GM12878 (cell line): ENCODE results near the gene ACTA2. TPM values are rescaled to one million over a fixed set of nuclear protein-coding genes. Genes with fewer than 3 reads are reported as not detected.

Experiments used
- ATAC-seq: fragments of 200-7000 bp; cut with Tn5 transposase; 3 replicates; pipeline ENCODE4 v1.9.1; 2020; ENCODE audit warnings: mild to moderate bottlenecking, moderate library complexity
- BruUV-seq: library from RNA; stranded (reverse); fragments of 400-500 nt; replicated peaks from 2 replicates; lab custom pipeline; 2021; lab: Mats Ljungman, UMichigan
- CTCF ChIA-PET: fragments of 300-600 bp; sonication (Branson Sonifier 250); formaldehyde crosslinking; extraction: SDS; loops from one replicate; lab custom pipeline; 2021; ENCODE audit warnings: inconsistent platforms; lab: Yijun Ruan, JAX
- POLR2A ChIA-PET: fragments of 350-600 bp; formaldehyde crosslinking; extraction: SDS; loops from one replicate; lab custom pipeline; 2021; ENCODE audit warnings: inconsistent platforms; lab: Charles Lee
- RAD21 ChIA-PET: fragments of 300-600 bp; sonication (Branson Sonifier 250); formaldehyde crosslinking; loops from one replicate; lab custom pipeline; 2023; ENCODE audit warnings: antibody characterized with exemption; ENCODE audit not compliant: unreplicated experiment; lab: Charles Lee
- SMC1A ChIA-PET: fragments of 300-600 bp; sonication (Branson Sonifier 250); formaldehyde crosslinking; loops from one replicate; lab custom pipeline; 2023; ENCODE audit not compliant: unreplicated experiment, uncharacterized antibody; lab: Charles Lee
- DNase-seq: peaks from one replicate; pipeline ENCODE4 v3.0.0-alpha.2; 2011; ENCODE audit warnings: low read depth, low spot score
- FAIRE-seq: peaks from 3 replicates; lab custom pipeline; 2011; peaks lifted over from hg19 to GRCh38; lab: Jason Lieb, UNC
- H2AFZ ChIP-seq: 2 replicates; pipeline ENCODE4 v1.6.0; 2011; ENCODE audit warnings: low read depth, low read length, control low read depth; ENCODE audit not compliant: control insufficient read depth
- H3K27ac ChIP-seq: 2 replicates; pipeline ENCODE4 v1.5.1; 2011; ENCODE audit warnings: control low read depth; ENCODE audit not compliant: control insufficient read depth, insufficient read depth
- H3K27me3 ChIP-seq, 2 experiments: replicated peaks in 1 of 2; 2 replicates each; pipeline versions ENCODE4 v1.6.0 to v1.6.1; 2011; ENCODE audit warnings: low read length in 1 of 2; ENCODE audit not compliant: control insufficient read depth in 2 of 2, insufficient read depth in 2 of 2
- H3K36me3 ChIP-seq, 2 experiments: 2 replicates each; pipeline ENCODE4 v1.5.1; 2011; ENCODE audit warnings: low read length in 1 of 2; ENCODE audit not compliant: control insufficient read depth in 2 of 2, insufficient read depth in 2 of 2
- H3K4me1 ChIP-seq: 2 replicates; pipeline ENCODE4 v1.6.1; 2011; ENCODE audit warnings: mild to moderate bottlenecking, low read length, moderate library complexity, mixed read lengths; ENCODE audit not compliant: control insufficient read depth, insufficient read depth
- H3K4me2 ChIP-seq: 2 replicates; pipeline ENCODE4 v1.6.0; 2011; ENCODE audit warnings: control low read depth; ENCODE audit not compliant: control insufficient read depth, insufficient read depth
- H3K4me3 ChIP-seq: fragments of 200-600 bp; sonication (generic); 2 replicates; pipeline ENCODE4 v1.5.1; 2016
- H3K79me2 ChIP-seq: 2 replicates; pipeline ENCODE4 v1.6.0; 2011; ENCODE audit warnings: low read length; ENCODE audit not compliant: control insufficient read depth, insufficient read depth
- H3K9ac ChIP-seq: 2 replicates; pipeline ENCODE4 v1.8.0; 2011; ENCODE audit warnings: low read length, control low read depth, mixed read lengths; ENCODE audit not compliant: control insufficient read depth, insufficient read depth
- H3K9me3 ChIP-seq: replicated peaks from 3 replicates; pipeline ENCODE4 v1.5.1; 2011; ENCODE audit warnings: mild to moderate bottlenecking, low read length; ENCODE audit not compliant: control insufficient read depth, insufficient read depth
- H4K20me1 ChIP-seq: 2 replicates; pipeline ENCODE4 v1.6.0; 2011; ENCODE audit not compliant: control insufficient read depth, insufficient read depth
- CHD2 ChIP-seq: IDR thresholded peaks from 2 replicates; pipeline ENCODE4 v1.6.1; 2011; ENCODE audit warnings: low read depth, low read length, improper control_type of control experiment, borderline replicate concordance
- MTA2 ChIP-seq: fragments of 450-650 bp; IDR thresholded peaks from 2 replicates; pipeline ENCODE4 v1.6.1; 2016; ENCODE audit warnings: low read depth, mild to moderate bottlenecking, moderate library complexity
- NR2C1 ChIP-seq: fragments of 450-650 bp; IDR thresholded peaks from 2 replicates; pipeline ENCODE4 v1.6.1; 2017; ENCODE audit warnings: antibody characterized with exemption, mild to moderate bottlenecking, moderate library complexity
- SIX5 ChIP-seq: IDR thresholded peaks from 2 replicates; pipeline ENCODE4 v1.6.1; 2011; ENCODE audit warnings: mild to moderate bottlenecking, low read depth, low read length, moderate library complexity; ENCODE audit not compliant: severe bottlenecking
- ZBTB11 ChIP-seq: fragments of 450-650 bp; formaldehyde crosslinking; IDR thresholded peaks from 2 replicates; pipeline ENCODE4 v1.5.0; 2022; ENCODE audit warnings: mild to moderate bottlenecking, missing genetic modification characterization
- ZSCAN29 ChIP-seq: fragments of 450-650 bp; IDR thresholded peaks from 2 replicates; pipeline ENCODE4 v1.6.1; 2017; ENCODE audit warnings: mild to moderate bottlenecking, moderate library complexity
- WGBS: methylation state at CpG from one replicate; pipeline ENCODE4 v1.1.6; 2016; ENCODE audit warnings: low lambda C conversion rate; ENCODE audit not compliant: insufficient replicate concordance, insufficient coverage; ENCODE audit errors: missing lambda C conversion rate; 5-methylcytosine and 5-hydroxymethylcytosine counted together
- in situ Hi-C: fragments of 300-500 bp; cut with MboI; formaldehyde crosslinking; loops from 9 replicates; pipeline ENCODE4 v1.14.3; 2018; ENCODE audit warnings: mixed read lengths
- intact Hi-C: fragments of 100-400 bp; cut with micrococcal nuclease; formaldehyde crosslinking; loops from one replicate; pipeline ENCODE4 v1.14.2; 2022; ENCODE audit not compliant: unreplicated experiment
- polyA plus RNA-seq, 11 experiments: library from polyadenylated mRNA; depleted of rRNA in 4 of 11; unstranded in 6 of 11; stranded (reverse) in 5 of 11; fragments of >200 nt; fragmentation: Nextera tagmentation in 4 of 11; fragmentation: Illumina TruSeq in 1 of 11; extraction: Ambion mirVana in 4 of 11; extraction: Trizol in 1 of 11; gene quantifications; 1 replicate in 1 of 11; 2 replicates in 10 of 11; pipeline versions ENCODE4 v1.2.1 to v1.2.3, GENCODE V29; 2011 to 2016; ENCODE audit warnings: inconsistent platforms in 2 of 11, missing spikeins in 2 of 11, low read depth in 1 of 11
- total RNA-seq, 4 experiments: library from RNA; depleted of rRNA in 3 of 4; stranded (reverse); fragments of >200 nt in 3 of 4; fragmentation: Illumina TruSeq in 1 of 4; extraction: Trizol in 1 of 4; gene quantifications; 2 replicates each; pipeline versions ENCODE4 v1.2.1 to v1.2.3, GENCODE V29; 2013 to 2021
- TF ChIP-seq, protein P1 (sequence below): fragments of 150-350 bp; IDR thresholded peaks from 2 replicates; pipeline ENCODE4 v1.6.1; 2014; ENCODE audit warnings: mild to moderate bottlenecking, low read depth, low read length
- TF ChIP-seq, protein P2 (sequence below): IDR thresholded peaks from 2 replicates; pipeline ENCODE4 v1.6.1; 2012; ENCODE audit warnings: low read depth, low read length, improper control_type of control experiment
- TF ChIP-seq, protein P3 (sequence below): IDR thresholded peaks from 2 replicates; pipeline ENCODE4 v1.6.1; 2012; ENCODE audit warnings: low read length, inconsistent platforms

Gene ACTA2
- total and polyA plus RNA-seq, 10 of the 15 experiments (the other 5 are each of a cell fraction or from before 2014, with no cell fraction given) = 7.4 to 78.2 (median 32.4) TPM

- ChIA-PET RAD21 (interaction anchor here (1.3 to 1.6 kb wide), 2 partner anchors 82 to 85 kb away, joined by 3 read pairs; no protein-coding TSS in a partner anchor), POLR2A (interaction anchor here (0.6 kb wide), 1 partner anchor 115 kb away, joined by 5 read pairs; no protein-coding TSS in a partner anchor), CTCF (interaction anchor here (1.8 to 4.4 kb wide), 2 partner anchors 12 to 14 kb away, joined by 4 to 29 read pairs; no protein-coding TSS in a partner anchor), SMC1A (interaction anchor here (1.3 to 4.6 kb wide), 2 partner anchors 11 to 16 kb away, joined by 3 to 42 read pairs; no protein-coding TSS in a partner anchor)
- Histone ChIP-seq H2AFZ (no peak overlapping the region), H3K9me3 (no peaks in the 10 kb centered on the region), H3K27ac (no peak overlapping the region), H3K27me3 (no peaks in the 10 kb centered on the region), H3K79me2 (no peaks in the 10 kb centered on the region), H4K20me1 (no peaks in the 10 kb centered on the region), H3K4me2 (no peak overlapping the region), H3K4me1 (no peaks in the 10 kb centered on the region), H3K4me3 (no peak overlapping the region), H3K36me3 (peaks cover 1 to 16% of the 10 kb centered on the region in 2 experiments; a peak in 3 of 4 replicates), H3K9ac (no peak overlapping the region)
- ATAC-seq (no peak), DNase-seq (no peak), FAIRE-seq (no peak)
- TF ChIP-seq CHD2 = no peak
- TF ChIP-seq, protein P1, sequence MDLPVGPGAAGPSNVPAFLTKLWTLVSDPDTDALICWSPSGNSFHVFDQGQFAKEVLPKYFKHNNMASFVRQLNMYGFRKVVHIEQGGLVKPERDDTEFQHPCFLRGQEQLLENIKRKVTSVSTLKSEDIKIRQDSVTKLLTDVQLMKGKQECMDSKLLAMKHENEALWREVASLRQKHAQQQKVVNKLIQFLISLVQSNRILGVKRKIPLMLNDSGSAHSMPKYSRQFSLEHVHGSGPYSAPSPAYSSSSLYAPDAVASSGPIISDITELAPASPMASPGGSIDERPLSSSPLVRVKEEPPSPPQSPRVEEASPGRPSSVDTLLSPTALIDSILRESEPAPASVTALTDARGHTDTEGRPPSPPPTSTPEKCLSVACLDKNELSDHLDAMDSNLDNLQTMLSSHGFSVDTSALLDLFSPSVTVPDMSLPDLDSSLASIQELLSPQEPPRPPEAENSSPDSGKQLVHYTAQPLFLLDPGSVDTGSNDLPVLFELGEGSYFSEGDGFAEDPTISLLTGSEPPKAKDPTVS = no peak
- no peak for TF ChIP-seq SIX5
- no peak for TF ChIP-seq ZSCAN29
- TF ChIP-seq ZBTB11 = no peak
- TF ChIP-seq, protein P2, sequence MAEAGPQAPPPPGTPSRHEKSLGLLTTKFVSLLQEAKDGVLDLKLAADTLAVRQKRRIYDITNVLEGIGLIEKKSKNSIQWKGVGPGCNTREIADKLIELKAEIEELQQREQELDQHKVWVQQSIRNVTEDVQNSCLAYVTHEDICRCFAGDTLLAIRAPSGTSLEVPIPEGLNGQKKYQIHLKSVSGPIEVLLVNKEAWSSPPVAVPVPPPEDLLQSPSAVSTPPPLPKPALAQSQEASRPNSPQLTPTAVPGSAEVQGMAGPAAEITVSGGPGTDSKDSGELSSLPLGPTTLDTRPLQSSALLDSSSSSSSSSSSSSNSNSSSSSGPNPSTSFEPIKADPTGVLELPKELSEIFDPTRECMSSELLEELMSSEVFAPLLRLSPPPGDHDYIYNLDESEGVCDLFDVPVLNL = no peak
- TF ChIP-seq, protein P3, sequence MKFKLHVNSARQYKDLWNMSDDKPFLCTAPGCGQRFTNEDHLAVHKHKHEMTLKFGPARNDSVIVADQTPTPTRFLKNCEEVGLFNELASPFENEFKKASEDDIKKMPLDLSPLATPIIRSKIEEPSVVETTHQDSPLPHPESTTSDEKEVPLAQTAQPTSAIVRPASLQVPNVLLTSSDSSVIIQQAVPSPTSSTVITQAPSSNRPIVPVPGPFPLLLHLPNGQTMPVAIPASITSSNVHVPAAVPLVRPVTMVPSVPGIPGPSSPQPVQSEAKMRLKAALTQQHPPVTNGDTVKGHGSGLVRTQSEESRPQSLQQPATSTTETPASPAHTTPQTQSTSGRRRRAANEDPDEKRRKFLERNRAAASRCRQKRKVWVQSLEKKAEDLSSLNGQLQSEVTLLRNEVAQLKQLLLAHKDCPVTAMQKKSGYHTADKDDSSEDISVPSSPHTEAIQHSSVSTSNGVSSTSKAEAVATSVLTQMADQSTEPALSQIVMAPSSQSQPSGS = no peak
- no peak for TF ChIP-seq MTA2
- TF ChIP-seq NR2C1 = no peak
- in situ Hi-C loops (no loop called here), intact Hi-C loops (no loop called here)
- BruUV-seq = no TSS peak
- 95% methylated on average over 1 of the region's 1 CpG for WGBS
Measured at GRCh38 chr10:88919041-88919440, 33.5 kb downstream of the ACTA2 start.
